Activated CD4-positive, CD25-positive, alpha-beta regulatory T cell (primary cell): ENCODE results near the gene CPEB4.

Experiments used
- DNase-seq, 4 experiments: peaks; one replicate each; lab custom pipeline; 2025; lab: John Stamatoyannopoulos, UW

CPEB4 gene

GRCh38 chr5:173974688-173975239 lies 86.6 kb downstream of the CPEB4 start:
- DNase-seq: no peak

DNA sequence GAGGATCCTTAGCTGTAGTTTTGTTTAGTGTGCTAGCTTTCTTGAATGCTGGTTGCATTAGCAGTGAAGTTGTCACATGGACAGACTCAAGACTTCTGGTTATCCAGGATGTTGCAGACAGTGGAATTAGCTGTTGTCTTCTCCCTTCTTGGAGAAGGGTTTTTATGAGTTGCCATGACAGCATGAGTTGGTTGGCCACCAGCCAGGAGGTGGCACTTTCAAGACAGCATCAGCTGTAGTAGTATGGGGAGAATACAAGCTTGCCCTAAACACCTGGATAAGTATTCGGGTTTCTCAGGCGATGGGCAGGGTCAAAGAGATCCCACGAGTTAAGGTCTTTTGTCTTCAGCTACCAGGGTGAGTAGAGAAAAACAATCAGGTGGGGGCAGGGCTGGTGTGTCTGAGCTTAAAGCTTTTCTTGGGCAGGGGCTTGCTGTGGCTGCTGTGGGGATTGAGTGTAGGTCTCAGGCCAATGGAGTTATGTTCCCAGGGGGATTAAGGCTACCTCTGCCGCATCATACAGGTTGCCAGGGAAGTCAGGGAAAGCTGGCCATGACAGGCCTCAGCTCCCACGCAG lies 93.1 kb downstream of the CPEB4 start:
- DNase-seq: no peak

DNA sequence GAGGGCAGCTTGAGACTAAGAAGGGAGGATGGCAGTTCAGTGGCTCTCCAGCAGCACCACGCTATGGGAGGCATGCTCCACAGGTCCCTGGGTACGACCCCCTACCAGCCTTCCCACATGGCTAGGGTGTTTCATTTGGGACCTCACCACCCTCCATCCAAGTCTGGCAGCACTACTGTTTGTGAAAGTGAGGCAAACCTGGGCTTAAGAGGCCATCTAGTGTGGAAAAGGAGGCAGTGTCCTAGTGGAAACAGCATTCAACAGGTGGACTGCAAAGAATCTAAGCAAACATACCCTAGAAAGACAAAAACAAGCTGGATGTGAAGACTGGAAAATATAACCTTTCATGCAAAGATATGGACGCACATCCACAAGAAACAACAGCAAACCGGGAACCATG lies 96.1 kb downstream of the CPEB4 start:
- DNase-seq: no peak

DNA sequence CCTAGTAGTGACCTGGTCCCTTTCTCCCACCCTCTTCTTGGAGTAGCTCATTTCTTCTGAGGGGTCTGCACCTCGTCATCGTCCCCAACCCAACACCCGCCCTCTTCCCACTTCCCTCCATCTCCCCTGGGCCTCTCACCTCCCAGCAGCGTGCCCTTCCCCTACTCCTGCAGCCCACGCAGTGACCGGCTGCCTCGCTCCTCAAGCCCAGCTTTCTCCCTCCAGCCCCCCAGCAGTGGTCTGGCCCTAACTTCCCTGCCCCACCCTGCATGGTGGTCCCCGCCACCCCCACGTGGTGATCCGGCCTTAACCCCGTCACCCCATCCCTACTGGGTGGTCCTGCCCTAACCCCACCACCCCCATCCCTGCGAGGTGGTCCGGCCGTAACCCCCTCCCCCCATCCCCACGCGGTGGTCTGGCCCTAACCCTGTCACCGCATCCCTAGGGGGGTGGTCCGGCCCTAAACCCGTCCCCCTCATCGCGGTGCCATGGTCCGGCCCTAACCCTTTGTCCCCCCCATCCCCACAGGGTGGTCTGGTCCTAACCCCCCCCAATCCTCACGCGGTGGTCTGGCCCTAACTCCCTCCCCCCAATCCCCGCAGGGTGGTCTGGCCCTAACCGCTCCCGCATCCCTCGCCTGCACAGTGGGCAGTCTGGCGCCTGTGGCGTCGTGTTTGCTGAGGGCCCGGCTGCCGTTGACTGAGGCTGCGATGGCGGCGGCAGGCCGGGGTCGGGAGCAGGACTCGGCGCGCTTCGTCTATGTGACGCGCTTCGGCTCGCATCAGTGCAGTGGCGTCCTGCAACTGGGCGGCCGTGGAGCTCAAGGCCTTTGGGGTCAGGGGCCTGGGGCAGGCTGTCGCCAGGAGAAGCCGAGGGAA lies 100.6 kb downstream of the CPEB4 start, which contains the start of gene C5orf47:
Gene C5orf47 (plus strand): TSS at position 617 of the 878 bp plus-strand sequence. CDS start 94 bp downstream, at position 711.
- DNase-seq: no peak

- no peak for DNase-seq
Measured at GRCh38 chr5:173989432-173990082, 101.4 kb downstream of the CPEB4 start.

DNA sequence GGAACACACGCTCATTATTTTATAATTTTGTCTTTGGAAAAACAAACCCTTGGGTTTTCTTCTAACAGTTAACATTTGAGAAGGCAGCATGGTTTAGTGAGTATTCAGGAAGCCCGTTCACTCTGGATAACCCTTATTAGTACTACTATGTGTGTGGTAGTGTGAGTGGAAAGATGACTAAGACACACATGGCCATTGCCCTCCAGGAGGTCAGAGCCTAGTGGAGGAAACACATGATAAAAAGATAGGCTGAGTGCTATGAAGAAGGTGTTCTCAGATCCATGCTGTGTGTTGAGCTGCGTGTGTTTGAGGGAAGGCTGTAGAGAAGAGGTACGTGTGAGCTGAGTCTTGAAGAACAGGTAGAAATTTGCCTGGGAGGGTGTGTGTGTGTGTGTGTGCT lies 109.2 kb downstream of the CPEB4 start:
- DNase-seq: no peak

DNA sequence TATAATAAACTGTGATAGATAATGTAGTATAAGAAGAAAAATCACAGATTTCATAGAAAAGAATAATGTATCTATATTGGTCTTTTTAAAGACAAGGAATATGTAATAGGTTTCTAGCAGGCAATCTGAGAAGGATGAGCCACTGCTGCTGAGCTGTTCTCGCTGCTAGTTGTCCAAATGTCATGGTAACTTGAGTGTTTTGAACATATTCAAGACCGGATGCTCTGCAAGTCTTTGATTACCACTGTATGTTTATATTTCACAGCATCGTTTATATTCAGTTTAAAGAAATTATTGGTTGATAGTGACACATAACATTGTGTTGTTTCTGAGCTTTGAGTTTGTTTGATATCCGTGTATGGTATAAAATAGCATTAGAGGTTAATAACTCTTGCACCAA lies 110.4 kb downstream of the CPEB4 start:
- no peak for DNase-seq

- no peak for DNase-seq
Measured at GRCh38 chr5:174000076-174000475, 111.9 kb downstream of the CPEB4 start.

DNA sequence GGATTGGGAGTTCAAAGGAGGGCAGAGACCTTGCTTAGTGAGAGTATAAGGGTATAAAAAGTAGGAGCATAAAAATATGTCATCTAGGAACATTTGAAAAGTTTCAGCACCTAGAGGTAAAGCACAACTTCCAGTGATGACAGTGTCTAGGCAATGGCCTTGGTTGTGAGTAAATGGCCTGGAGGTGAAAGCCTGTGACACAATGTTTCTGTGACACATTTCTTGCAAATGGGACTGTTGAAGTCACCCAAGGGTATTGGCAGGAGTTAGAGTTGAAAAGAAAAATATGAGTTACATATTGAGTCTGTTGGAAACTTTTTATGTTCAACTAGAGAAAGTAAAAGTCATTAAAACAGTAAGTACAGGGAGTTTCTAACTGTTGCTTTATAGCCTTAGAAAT lies 115.6 kb downstream of the CPEB4 start:
- DNase-seq: no peak

- DNase-seq: no peak
Measured at GRCh38 chr5:174008922-174009321, 120.8 kb downstream of the CPEB4 start.

DNA sequence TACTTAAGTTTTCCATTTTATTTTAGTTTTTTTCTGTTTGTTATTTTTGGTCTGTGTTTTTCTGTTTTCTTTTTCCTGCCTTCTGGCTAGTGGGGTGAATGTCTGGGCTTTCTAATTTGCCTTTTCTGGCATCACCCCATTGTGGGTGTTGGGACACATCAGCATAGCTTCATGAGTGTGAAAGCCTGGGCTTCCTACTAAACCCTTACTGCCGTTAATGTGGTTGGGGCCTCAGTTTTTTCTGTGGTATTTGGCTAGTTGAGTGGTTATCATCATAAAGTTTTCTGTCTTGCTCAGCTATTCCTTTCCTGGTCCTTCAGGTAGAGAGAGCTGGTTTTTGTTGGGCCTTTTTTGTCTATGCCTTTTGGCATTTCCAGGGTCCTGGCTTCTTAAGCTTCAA lies 122.2 kb downstream of the CPEB4 start:
- no peak for DNase-seq

DNA sequence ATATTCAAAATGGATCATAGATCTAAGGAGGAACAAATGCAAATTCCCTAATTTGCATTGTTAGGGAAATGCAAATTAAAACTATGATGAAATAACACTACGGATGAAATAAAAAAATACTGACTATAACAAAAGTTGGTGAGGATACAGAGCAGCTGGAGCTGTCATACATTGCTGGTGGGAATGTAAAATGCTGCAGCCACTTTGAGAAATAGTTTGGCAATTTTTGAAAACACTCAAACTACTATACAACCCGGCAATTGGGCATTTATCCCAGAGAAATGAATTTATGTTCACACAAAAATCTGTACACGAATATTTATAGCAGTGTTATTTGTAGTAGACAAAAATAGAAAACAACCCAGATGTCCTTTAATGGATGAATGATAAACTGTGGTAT lies 123.3 kb downstream of the CPEB4 start:
- no peak for DNase-seq
